ENCODE results near the gene WASHC2A.
"Not testable (repeated sequence)": the region's sequence is repeated elsewhere in the genome, so short reads cannot be mapped to it uniquely, and the experiment has no call there.

The WASHC2A gene

GRCh38 chr10:50067546-50068351 lies at the start of gene WASHC2A:
Gene WASHC2A (plus strand): TSS chr10:50067954. CDS start chr10:50068006, 52 bp downstream.
- DNase-seq (ENCODE audit: low read depth in 2 of 2): peak; percentile 51 to 87

- not testable (repeated sequence) for DNase-seq (ENCODE audit: low read depth in 2 of 2)
Observed at GRCh38 chr10:50019279-50019678, 48.5 kb upstream of the WASHC2A start.

DNA sequence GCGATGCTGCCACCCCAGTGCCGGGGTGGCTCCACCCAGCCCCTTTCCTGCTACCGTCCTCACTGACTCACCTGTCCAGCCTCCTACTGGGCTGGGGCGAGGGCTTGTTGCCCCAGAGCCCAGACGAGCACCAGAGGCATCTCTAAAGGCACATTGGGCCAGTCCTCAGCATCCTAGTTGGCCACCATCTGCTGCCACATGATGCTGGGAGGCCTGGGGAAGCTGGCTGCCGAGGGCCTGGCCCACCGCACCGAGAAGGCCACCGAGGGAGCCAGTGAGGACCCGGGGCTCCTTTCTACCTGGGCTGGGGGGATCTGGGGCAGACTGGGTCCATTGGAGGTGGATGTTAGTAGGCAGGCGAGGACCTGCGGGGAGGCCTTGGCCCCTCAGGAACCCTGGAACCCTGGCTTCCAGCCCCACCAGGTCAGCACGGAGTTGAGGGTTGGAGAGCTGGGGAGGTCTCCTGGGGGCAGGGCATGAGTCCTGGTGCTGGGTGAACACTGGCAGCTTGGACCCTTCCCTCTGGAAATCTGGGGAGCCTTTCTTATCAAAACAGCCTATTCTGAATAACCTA lies 47.2 kb upstream of the WASHC2A start:
- not testable (repeated sequence) for DNase-seq (ENCODE audit: low read depth in 2 of 2)

GRCh38 chr10:50021646-50022045 lies 46.1 kb upstream of the WASHC2A start:
- no peak for DNase-seq (ENCODE audit: low read depth in 2 of 2)

DNA sequence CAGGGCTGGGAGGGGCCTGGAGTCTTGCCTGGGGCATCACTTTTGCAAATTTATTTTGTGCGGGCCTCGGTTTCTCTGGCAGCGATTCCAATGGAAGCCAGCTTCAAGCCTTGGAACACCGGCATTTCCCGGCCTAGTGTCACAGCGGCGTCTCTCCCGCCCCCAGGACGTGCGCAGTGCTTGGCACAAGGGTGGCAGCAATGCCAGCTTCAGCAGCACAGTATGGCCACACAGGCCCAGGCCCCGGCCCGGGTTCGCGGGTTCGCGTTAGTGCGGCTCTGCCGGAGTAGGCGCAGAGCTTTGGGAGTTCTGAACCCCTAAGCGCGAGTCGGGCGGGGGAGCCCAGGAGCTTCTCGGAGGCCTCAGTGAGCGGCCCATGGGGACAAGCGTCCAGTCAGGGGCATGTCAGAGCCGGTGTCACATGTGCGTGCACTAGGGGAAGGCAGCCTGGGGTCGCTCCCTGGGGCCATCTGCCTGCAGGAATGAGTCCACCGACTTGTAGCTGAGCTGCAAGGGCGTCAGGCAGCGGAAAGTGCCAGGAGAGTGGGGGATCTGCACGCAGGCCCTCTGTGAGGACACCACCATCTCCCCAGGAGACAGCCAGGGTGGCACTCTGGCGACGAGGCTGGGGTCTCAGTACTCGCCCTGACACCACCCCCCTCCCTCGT lies 42.9 kb upstream of the WASHC2A start:
- DNase-seq (ENCODE audit: low read depth in 2 of 2): not testable (repeated sequence)

- DNase-seq (ENCODE audit: low read depth in 2 of 2): no peak
Observed at GRCh38 chr10:50025627-50026026, 42.1 kb upstream of the WASHC2A start.

DNA sequence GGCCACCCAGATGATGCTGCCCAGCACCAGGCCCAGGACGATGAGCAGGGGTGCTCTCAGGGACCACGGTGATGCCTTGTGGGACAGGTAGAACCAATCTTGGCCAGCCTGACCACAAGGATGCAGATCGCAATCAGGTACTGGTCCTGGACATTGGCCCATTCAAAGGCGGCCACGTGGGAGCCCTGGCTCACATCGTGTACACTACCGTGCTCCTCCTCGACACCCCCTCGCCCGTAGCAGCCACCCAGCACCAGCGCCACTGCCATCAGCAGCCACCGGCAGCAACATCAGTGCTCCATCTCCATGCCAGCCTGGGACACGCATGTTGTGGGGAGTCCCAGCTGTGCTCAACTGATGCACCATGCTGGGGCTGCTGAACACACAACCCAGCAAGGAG lies 40.6 kb upstream of the WASHC2A start:
- no peak for DNase-seq (ENCODE audit: low read depth in 2 of 2)

GRCh38 chr10:50033481-50033880 lies 34.3 kb upstream of the WASHC2A start:
- DNase-seq (ENCODE audit: low read depth in 2 of 2): no peak

DNA sequence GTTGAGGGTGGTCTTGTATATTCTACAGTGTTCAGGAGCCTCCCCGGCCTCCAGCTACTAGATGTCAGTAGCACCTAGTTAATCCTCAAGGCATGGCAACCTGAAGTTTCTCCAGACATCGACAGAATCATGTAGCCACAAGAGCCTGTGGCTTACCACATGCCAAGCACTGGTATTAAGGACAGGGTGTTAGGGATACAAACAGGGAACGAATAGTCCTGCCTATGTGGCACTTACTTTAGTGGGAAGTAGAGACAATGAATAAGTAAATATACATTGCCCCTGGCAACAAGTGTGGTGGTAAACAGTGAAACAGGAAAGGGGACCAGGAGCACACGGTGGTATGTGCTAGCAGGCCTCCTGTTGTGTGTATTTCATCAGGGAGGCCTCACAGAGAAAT lies 32.4 kb upstream of the WASHC2A start:
- not testable (repeated sequence) for DNase-seq (ENCODE audit: low read depth in 2 of 2)

GRCh38 chr10:50044941-50045664 lies 22.7 kb upstream of the WASHC2A start:
- no peak for DNase-seq (ENCODE audit: low read depth in 2 of 2)

- DNase-seq (ENCODE audit: low read depth in 2 of 2): not testable (repeated sequence)
Observed at GRCh38 chr10:50046457-50046856, 21.3 kb upstream of the WASHC2A start.

DNA sequence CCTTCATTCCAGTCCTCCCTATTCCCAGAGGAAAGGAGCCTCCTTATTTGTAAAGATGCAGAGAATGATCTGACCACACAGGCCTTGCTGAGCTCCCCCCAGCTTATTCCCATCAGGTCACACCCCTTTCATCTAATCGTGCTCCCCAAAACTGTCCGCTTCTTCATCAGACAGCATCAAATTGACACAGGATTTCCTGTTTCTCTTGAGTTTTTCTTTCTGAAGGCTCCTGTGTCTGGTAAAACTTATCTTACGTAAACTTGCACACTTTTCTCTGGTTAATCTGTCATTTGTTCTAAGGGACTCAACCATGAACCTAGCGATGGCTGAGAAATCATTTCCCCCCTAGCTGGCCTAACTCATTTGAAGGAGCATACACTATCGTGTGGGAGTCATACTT lies 20.2 kb upstream of the WASHC2A start:
- DNase-seq (ENCODE audit: low read depth in 2 of 2): not testable (repeated sequence)

DNA sequence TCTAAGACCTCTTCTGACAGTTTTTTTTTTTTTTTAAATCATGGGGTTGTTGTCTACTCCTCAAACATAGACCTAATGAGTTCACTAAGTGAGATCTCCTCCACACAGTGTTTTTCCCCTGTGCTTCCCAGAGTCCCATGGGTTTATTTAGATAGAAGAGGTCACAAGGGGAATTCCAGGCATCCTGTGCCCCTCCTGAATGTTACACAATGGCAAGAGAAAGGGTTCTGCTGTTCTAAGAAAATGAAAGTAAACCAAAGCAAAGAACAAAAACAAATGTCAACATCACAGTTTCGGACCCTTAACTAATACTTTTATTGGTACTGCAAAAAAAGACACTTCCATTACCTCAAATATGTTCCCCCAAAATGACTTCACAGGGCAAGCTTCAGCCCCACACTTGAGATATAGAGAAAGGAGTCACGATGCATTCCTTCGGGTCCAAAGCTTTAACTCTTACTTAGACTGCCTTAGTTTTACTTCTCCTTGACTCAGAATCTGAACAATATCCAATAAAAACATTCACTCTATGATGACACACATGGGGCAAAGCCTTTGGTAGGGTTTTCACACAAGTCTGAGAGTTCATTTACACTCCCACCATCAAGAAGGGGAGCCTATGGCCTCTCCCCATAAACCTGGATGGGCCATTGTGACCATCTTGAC lies 15.6 kb upstream of the WASHC2A start:
- not testable (repeated sequence) for DNase-seq (ENCODE audit: low read depth in 2 of 2)

DNA sequence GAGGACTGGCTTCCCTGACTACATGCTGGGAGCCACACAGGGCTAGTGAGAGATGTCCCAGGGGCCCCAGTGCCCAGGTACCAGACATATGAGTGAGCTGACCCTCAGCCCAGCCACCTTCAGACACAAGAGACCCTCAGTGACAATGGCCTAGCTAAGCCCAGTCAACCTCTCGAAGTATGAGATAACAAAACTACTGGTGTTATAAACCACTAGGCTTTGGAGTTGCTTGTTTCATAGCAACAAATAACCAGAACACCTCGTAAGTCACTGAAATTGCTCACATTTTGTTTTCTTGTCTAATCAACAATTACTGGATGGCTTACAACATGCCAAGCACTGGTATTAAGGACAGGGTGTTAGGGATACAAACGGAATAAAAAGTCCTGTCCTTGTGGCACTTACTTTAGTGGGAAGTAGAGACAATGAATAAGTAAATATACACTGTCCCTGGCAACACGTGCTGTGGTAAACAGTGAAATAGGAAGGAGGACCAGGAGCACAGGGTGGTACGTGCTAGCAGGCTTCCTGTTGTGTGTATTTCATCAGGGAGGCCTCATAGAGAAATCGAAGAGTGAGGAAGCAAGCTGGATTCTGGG lies 14.9 kb upstream of the WASHC2A start:
- not testable (repeated sequence) for DNase-seq (ENCODE audit: low read depth in 2 of 2)

GRCh38 chr10:50055494-50056292 lies 12.1 kb upstream of the WASHC2A start:
- not testable (repeated sequence) for DNase-seq (ENCODE audit: low read depth in 2 of 2)

DNA sequence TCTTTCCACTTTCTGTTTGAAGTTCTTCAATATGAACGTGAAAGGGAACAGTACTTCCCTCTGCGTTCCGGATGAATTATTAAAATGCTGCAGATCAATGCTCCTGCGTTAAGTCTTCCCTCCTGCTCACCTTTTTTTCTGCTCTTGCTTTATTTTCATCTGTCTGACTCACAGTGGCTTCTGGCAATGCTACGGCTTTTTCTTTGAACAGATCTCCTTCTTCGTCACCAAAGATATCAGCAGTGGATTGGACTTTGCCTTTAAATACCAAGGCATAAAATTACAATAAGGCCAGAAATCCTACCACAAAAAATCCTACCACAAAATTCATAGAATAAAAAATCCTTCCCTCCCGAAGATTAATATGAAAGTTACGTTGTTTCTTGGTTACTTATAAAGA lies 11.1 kb upstream of the WASHC2A start:
- not testable (repeated sequence) for DNase-seq (ENCODE audit: low read depth in 2 of 2)

GRCh38 chr10:50058727-50059126 lies 9.0 kb upstream of the WASHC2A start:
- DNase-seq (ENCODE audit: low read depth in 2 of 2): not testable (repeated sequence)

DNA sequence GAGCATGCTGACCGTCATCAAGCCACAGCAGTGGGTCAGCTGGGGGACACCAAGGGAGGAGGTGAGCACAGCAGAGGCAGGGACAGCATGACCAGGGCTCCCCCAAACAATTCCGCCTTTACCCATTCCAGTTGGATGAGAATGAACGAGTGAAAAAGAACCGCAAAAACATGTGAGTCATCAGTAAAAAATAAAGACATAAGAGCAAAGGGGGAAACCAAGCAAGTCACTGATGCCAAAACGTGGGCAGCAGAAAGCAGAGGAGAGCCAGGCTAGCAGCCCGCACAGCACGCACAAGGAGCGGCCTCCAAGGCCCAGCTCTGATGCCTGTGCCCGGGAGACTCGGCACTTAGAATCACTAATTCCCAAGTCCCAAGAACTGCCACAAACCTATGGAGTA lies 7.8 kb upstream of the WASHC2A start:
- DNase-seq (ENCODE audit: low read depth in 2 of 2): not testable (repeated sequence)

DNA sequence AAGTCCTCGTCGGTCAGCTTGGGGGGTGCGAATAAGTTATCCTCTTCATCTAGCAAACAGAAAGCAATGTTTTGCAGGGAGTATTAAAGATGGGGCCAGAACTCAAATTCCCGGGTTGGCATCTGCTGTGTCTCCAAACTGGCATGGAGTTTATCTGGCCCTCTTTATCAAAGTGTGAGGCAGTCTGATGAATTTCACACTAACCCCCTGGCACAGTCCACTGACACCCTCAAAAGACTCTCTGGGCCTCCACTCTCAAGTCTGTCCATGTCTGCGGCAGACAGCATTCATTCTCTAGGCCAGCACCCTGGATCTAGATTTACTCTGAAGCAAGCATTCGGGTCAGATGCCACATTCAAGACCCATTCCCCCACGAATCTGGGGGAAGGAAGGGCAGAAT lies 6.2 kb upstream of the WASHC2A start:
- not testable (repeated sequence) for DNase-seq (ENCODE audit: low read depth in 2 of 2)

GRCh38 chr10:50063100-50063499 lies 4.7 kb upstream of the WASHC2A start:
- no peak for DNase-seq (ENCODE audit: low read depth in 2 of 2)

All from activated CD8-positive, alpha-beta memory T cell treated with anti-CD3 and anti-CD28 coated beads for 4 hours (primary cell).